Activated B cell treated with CpG ODN at 0.5 μM for 24 hours (primary cell): ENCODE measurements around the gene RAPGEF2. TPM values are rescaled to one million over a fixed set of nuclear protein-coding genes. Genes with fewer than 3 reads are reported as not detected.

Experiments
- ATAC-seq: fragments of 200-7000 bp; cut with Tn5 transposase; one replicate; pipeline ENCODE4 v1.10.0; 2021; ENCODE audit warnings: low read depth, mild to moderate bottlenecking, moderate library complexity
- CTCF ChIA-PET: fragments of 350-600 bp; sonication (Branson Sonifier 250); formaldehyde crosslinking; loops from one replicate; lab custom pipeline; 2021; ENCODE audit warnings: antibody characterized with exemption; lab: Charles Lee
- POLR2A ChIA-PET: fragments of 350-600 bp; sonication (Branson Sonifier 250); formaldehyde crosslinking; loops from one replicate; lab custom pipeline; 2021; ENCODE audit warnings: antibody characterized with exemption; lab: Charles Lee
- DNase-seq: peaks from one replicate; pipeline ENCODE4 v3.0.0; 2022
- H3K27ac Mint-ChIP-seq: one replicate; pipeline ENCODE4 v1.8.0; 2020; ENCODE audit warnings: mixed read lengths
- H3K27me3 Mint-ChIP-seq: one replicate; pipeline ENCODE4 v1.8.0; 2021; ENCODE audit warnings: mixed read lengths
- H3K36me3 Mint-ChIP-seq: one replicate; pipeline ENCODE4 v1.8.0; 2021; ENCODE audit warnings: low read depth, mixed read lengths
- H3K4me1 Mint-ChIP-seq: one replicate; pipeline ENCODE4 v1.8.0; 2021; ENCODE audit warnings: mixed read lengths
- H3K4me3 Mint-ChIP-seq: one replicate; pipeline ENCODE4 v1.8.0; 2020; ENCODE audit warnings: mild to moderate bottlenecking, mixed read lengths
- H3K9me3 Mint-ChIP-seq: one replicate; pipeline ENCODE4 v1.8.0; 2020; ENCODE audit warnings: mixed read lengths
- CTCF ChIP-seq: fragments of 200-600 bp; IDR thresholded peaks from one replicate; pipeline ENCODE4 v1.8.0; 2022; ENCODE audit warnings: antibody characterized with exemption, mild to moderate bottlenecking
- intact Hi-C: fragments of 100-400 bp; cut with micrococcal nuclease; formaldehyde crosslinking; loops from one replicate; pipeline ENCODE4 v1.15.1; 2024
- total RNA-seq: library from RNA; stranded (reverse); gene quantifications from 2 replicates; pipeline ENCODE4 v1.2.3, GENCODE V29; 2022

RAPGEF2 gene
- total RNA-seq, 1 donor from 2014 or later: 22.9 TPM

- Mint-ChIP-seq H3K9me3 (no peaks in the 10 kb centered on the region), H3K27ac (no peak overlapping the region), H3K36me3 (no peaks in the 10 kb centered on the region), H3K4me1 (peaks cover 15% of the 10 kb centered on the region), H3K4me3 (no peak overlapping the region), H3K27me3 (peaks cover 1% of the 10 kb centered on the region)
- ChIA-PET POLR2A (no interaction called here), CTCF (no interaction called here)
- intact Hi-C loops: no loop called here
- no peak for DNase-seq
- no peak for ATAC-seq
- no peak for TF ChIP-seq CTCF
Observed at GRCh38 chr4:159150396-159150795, 47.5 kb downstream of the RAPGEF2 start.

- Mint-ChIP-seq H3K27me3 (peaks cover 1% of the 10 kb centered on the region), H3K4me3 (no peak overlapping the region), H3K9me3 (no peaks in the 10 kb centered on the region), H3K27ac (no peak overlapping the region), H3K4me1 (peaks cover 13% of the 10 kb centered on the region), H3K36me3 (no peaks in the 10 kb centered on the region)
- CTCF ChIA-PET: no interaction called here
- intact Hi-C loops: no loop called here
- no peak for ATAC-seq
- no peak for DNase-seq
- TF ChIP-seq CTCF: no peak
- POLR2A ChIA-PET: no interaction called here
Observed at GRCh38 chr4:159150821-159151390, 48.0 kb downstream of the RAPGEF2 start.

- TF ChIP-seq CTCF: no peak
Observed at GRCh38 chr4:159151689-159152088, 48.8 kb downstream of the RAPGEF2 start.

GRCh38 chr4:159152181-159152580 lies 49.3 kb downstream of the RAPGEF2 start:
- no peaks in the 10 kb centered on the region for H3K9me3 Mint-ChIP-seq
- no peak overlapping the region for H3K27ac Mint-ChIP-seq
- intact Hi-C loops: no loop called here
- DNase-seq: no peak
- H3K4me3 Mint-ChIP-seq: no peak overlapping the region
- TF ChIP-seq CTCF: no peak
- ChIA-PET CTCF (no interaction called here), POLR2A (no interaction called here)
- peaks cover 13% of the 10 kb centered on the region for H3K4me1 Mint-ChIP-seq
- peaks cover 1% of the 10 kb centered on the region for H3K27me3 Mint-ChIP-seq
- no peaks in the 10 kb centered on the region for H3K36me3 Mint-ChIP-seq
- ATAC-seq: no peak

More at GRCh38 chr4:159151689-159152088, 48.8 kb downstream of the RAPGEF2 start:
- H3K9me3 Mint-ChIP-seq: no peaks in the 10 kb centered on the region
- no peak overlapping the region for H3K27ac Mint-ChIP-seq
- H3K36me3 Mint-ChIP-seq: no peaks in the 10 kb centered on the region
- DNase-seq (no peak), ATAC-seq (no peak)
- ChIA-PET POLR2A (no interaction called here), CTCF (no interaction called here)
- no peak overlapping the region for H3K4me3 Mint-ChIP-seq
- intact Hi-C loops: no loop called here
- H3K4me1 Mint-ChIP-seq: peaks cover 13% of the 10 kb centered on the region
- peaks cover 1% of the 10 kb centered on the region for H3K27me3 Mint-ChIP-seq

- TF ChIP-seq CTCF: no peak
- H3K36me3 Mint-ChIP-seq: no peaks in the 10 kb centered on the region
- POLR2A ChIA-PET: no interaction called here
- peaks cover 1% of the 10 kb centered on the region for H3K27me3 Mint-ChIP-seq
- no peaks in the 10 kb centered on the region for H3K9me3 Mint-ChIP-seq
- intact Hi-C loops: no loop called here
- no peak overlapping the region for H3K4me3 Mint-ChIP-seq
- DNase-seq (no peak), ATAC-seq (no peak)
- peaks cover 13% of the 10 kb centered on the region for H3K4me1 Mint-ChIP-seq
- CTCF ChIA-PET: no interaction called here
- no peak overlapping the region for H3K27ac Mint-ChIP-seq
Observed at GRCh38 chr4:159153669-159154068, 50.8 kb downstream of the RAPGEF2 start.
